ENCODE results near the gene TSPAN33.
"Not testable (repeated sequence)": the region's sequence is repeated elsewhere in the genome, so short reads cannot be mapped to it uniquely, and the experiment has no call there.

Gene TSPAN33

GRCh38 chr7:129209067-129209926, 64.8 kb downstream of the TSPAN33 start:
- no peak for DNase-seq

GRCh38 chr7:129210256-129210988, 65.9 kb downstream of the TSPAN33 start:
- DNase-seq, result peak; percentile 29 to 41

- no peak for DNase-seq
Observed at GRCh38 chr7:129210989-129211312, 66.4 kb downstream of the TSPAN33 start.

- no peak for DNase-seq
Observed at GRCh38 chr7:129212126-129212525, 67.6 kb downstream of the TSPAN33 start.

GRCh38 chr7:129212596-129212995, 68.1 kb downstream of the TSPAN33 start:
- DNase-seq, result no peak

GRCh38 chr7:129213828-129214227, 69.3 kb downstream of the TSPAN33 start:
- DNase-seq, result peak; percentile 33 to 60

GRCh38 chr7:129215691-129216090, 71.2 kb downstream of the TSPAN33 start:
- not testable (repeated sequence) for DNase-seq

GRCh38 chr7:129216101-129216715, 71.7 kb downstream of the TSPAN33 start:
- DNase-seq, result not testable (repeated sequence)

- DNase-seq, result not testable (repeated sequence)
Observed at GRCh38 chr7:129216821-129217416, 72.4 kb downstream of the TSPAN33 start.

- DNase-seq, result peak; percentile 64 to 85
Observed at GRCh38 chr7:129218514-129219062, 74.1 kb downstream of the TSPAN33 start.

- not testable (repeated sequence) for DNase-seq
Observed at GRCh38 chr7:129219166-129219565, 74.7 kb downstream of the TSPAN33 start.
